Gastrocnemius medialis (tissue), 4 donors: ENCODE results near the gene SLC25A29.

Experiments
- CTCF ChIP-seq, 5 experiments: fragments of 450-650 bp in 3 of 5; fragments of 200-600 bp in 2 of 5; sonication (generic) in 2 of 5; IDR thresholded peaks in 4 of 5; conservative IDR thresholded peaks in 1 of 5; 1 replicate in 4 of 5; 2 replicates in 1 of 5; pipeline ENCODE4 v1.5.1; 2016 to 2019; ENCODE audit warnings: antibody characterized with exemption in 5 of 5, mild to moderate bottlenecking in 3 of 5, moderate library complexity in 3 of 5
- POLR2A ChIP-seq, 2 donors: fragments of 450-650 bp; IDR thresholded peaks; one replicate each; pipeline ENCODE4 v1.6.1; 2017; ENCODE audit warnings: antibody characterized with exemption in 2 of 2, mild to moderate bottlenecking in 2 of 2, moderate library complexity in 2 of 2

GRCh38 chr14:100323942-100324307, 17.7 kb upstream of the SLC25A29 start:
- no peak for TF ChIP-seq CTCF (IDR thresholded peaks at IDR 0.05 in 4 of 5, conservative IDR thresholded peaks at IDR 0.05 in 1 of 5)
- TF ChIP-seq POLR2A (IDR thresholded peaks at IDR 0.05): no peak
